Suprapubic skin (tissue), 4 donors: ENCODE results near the gene GABRB2. TPM values are rescaled to one million over a fixed set of nuclear protein-coding genes. Genes with fewer than 3 reads are reported as not detected.
"Not testable (repeated sequence)": the region's sequence is repeated elsewhere in the genome, so short reads cannot be mapped to it uniquely, and the experiment has no call there.

Experiments
- DNase-seq, 2 donors: peaks; one replicate each; pipeline ENCODE4 v3.0.0-alpha.2; 2019; ENCODE audit warnings: low spot score in 2 of 2
- H3K27ac ChIP-seq: fragments of 200-600 bp; sonication (generic); one replicate; pipeline ENCODE4 v1.5.1; 2019
- H3K27me3 ChIP-seq: fragments of 200-600 bp; sonication (generic); one replicate; pipeline ENCODE4 v1.5.1; 2019
- H3K36me3 ChIP-seq: fragments of 200-600 bp; sonication (generic); one replicate; pipeline ENCODE4 v1.5.1; 2019
- H3K4me1 ChIP-seq: fragments of 200-600 bp; sonication (generic); one replicate; pipeline ENCODE4 v1.5.1; 2019
- H3K4me3 ChIP-seq: fragments of 200-600 bp; sonication (generic); one replicate; pipeline ENCODE4 v1.5.1; 2019; ENCODE audit warnings: mild to moderate bottlenecking
- H3K9me3 ChIP-seq: fragments of 200-600 bp; sonication (generic); one replicate; pipeline ENCODE4 v1.5.1; 2019
- CTCF ChIP-seq, 2 donors: fragments of 200-600 bp in 1 of 2; fragments of 450-650 bp in 1 of 2; sonication (generic) in 1 of 2; IDR thresholded peaks; one replicate each; pipeline ENCODE4 v1.5.1; 2016 to 2019; ENCODE audit warnings: antibody characterized with exemption in 2 of 2, mild to moderate bottlenecking in 1 of 2, moderate library complexity in 1 of 2
- EP300 ChIP-seq: sonication (generic); formaldehyde crosslinking; IDR thresholded peaks from one replicate; pipeline ENCODE4 v1.6.1; 2017; ENCODE audit warnings: antibody characterized with exemption
- POLR2A ChIP-seq, 2 donors: fragments of 450-650 bp; IDR thresholded peaks; one replicate each; pipeline ENCODE4 v1.6.1; 2017; ENCODE audit warnings: antibody characterized with exemption in 2 of 2, mild to moderate bottlenecking in 2 of 2, moderate library complexity in 2 of 2
- POLR2AphosphoS5 ChIP-seq, 3 donors: sonication (generic); formaldehyde crosslinking; IDR thresholded peaks; one replicate each; pipeline ENCODE4 v1.6.1; 2017; ENCODE audit warnings: antibody characterized with exemption in 3 of 3
- WGBS: methylation state at CpG from one replicate; pipeline ENCODE4 v1.1.5; 2018; 5-methylcytosine and 5-hydroxymethylcytosine counted together
- total RNA-seq, 4 donors: library from RNA; depleted of rRNA; stranded (reverse); fragments of >200 nt; gene quantifications; one replicate each; pipeline ENCODE4 v1.1.0, GENCODE V29; 2016

GABRB2 gene
- total RNA-seq, 4 donors from 2014 or later = 0.11 to 1.6 (median 0.24) TPM; not detected in 1

GRCh38 chr5:161513942-161514341, 32.6 kb downstream of the GABRB2 start:
- H3K4me1 ChIP-seq = no peaks in the 10 kb centered on the region
- H3K9me3 ChIP-seq = no peaks in the 10 kb centered on the region
- no peak for TF ChIP-seq POLR2AphosphoS5 (IDR thresholded peaks at IDR 0.05)
- TF ChIP-seq CTCF (IDR thresholded peaks at IDR 0.05) = no peak
- TF ChIP-seq EP300 = no peak
- no peak for TF ChIP-seq POLR2A (IDR thresholded peaks at IDR 0.05)
- 50% methylated on average over 1 of the region's 1 CpG for WGBS
- no peak overlapping the region for H3K4me3 ChIP-seq
- no peaks in the 10 kb centered on the region for H3K27me3 ChIP-seq
- H3K27ac ChIP-seq = no peak overlapping the region
- no peaks in the 10 kb centered on the region for H3K36me3 ChIP-seq
- no peak for DNase-seq

GRCh38 chr5:161507591-161507990, 38.9 kb downstream of the GABRB2 start:
- H3K9me3 ChIP-seq = no peaks in the 10 kb centered on the region
- H3K27ac ChIP-seq = no peak overlapping the region
- TF ChIP-seq POLR2A (IDR thresholded peaks at IDR 0.05) (no peak), POLR2AphosphoS5 (IDR thresholded peaks at IDR 0.05) (no peak), EP300 (no peak), CTCF (IDR thresholded peaks at IDR 0.05) (no peak)
- H3K27me3 ChIP-seq = no peaks in the 10 kb centered on the region
- no peaks in the 10 kb centered on the region for H3K36me3 ChIP-seq
- H3K4me3 ChIP-seq = no peak overlapping the region
- WGBS = 55% methylated on average over 2 of the region's 2 CpGs
- no peak for DNase-seq
- no peaks in the 10 kb centered on the region for H3K4me1 ChIP-seq

- not testable (repeated sequence) for H3K9me3 ChIP-seq, H3K4me1 ChIP-seq, H3K27me3 ChIP-seq, H3K4me3 ChIP-seq, DNase-seq, H3K27ac ChIP-seq, H3K36me3 ChIP-seq
- 87% methylated on average over 10 of the region's 10 CpGs for WGBS
Observed at GRCh38 chr5:161505160-161505559, 41.4 kb downstream of the GABRB2 start.

DNA sequence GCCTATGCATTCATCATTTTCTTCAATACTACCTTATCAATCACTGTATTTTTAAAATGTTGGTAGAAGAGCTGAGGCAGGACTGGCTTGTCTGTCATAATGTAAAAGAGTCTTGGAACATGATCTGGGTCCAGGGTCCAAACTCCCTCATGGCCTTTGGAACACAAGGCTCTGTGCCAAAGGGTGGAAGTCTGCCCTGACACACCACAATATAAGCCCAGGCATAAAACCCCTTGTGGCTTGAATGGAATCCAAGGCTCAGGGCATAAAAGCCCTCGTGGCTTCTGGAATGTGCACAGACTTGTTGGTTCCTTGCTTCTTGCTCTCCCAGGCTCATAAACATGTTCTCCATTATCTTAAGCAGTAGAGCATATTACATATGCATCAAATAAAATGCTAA, 48.0 kb downstream of the GABRB2 start:
- no peak overlapping the region for H3K27ac ChIP-seq
- no peak for TF ChIP-seq POLR2AphosphoS5 (IDR thresholded peaks at IDR 0.05)
- TF ChIP-seq EP300 = no peak
- no peaks in the 10 kb centered on the region for H3K27me3 ChIP-seq
- no peak overlapping the region for H3K4me3 ChIP-seq
- peaks cover 3% of the 10 kb centered on the region for H3K9me3 ChIP-seq
- WGBS = 53% methylated on average over 1 of the region's 1 CpG
- no peak for DNase-seq
- H3K36me3 ChIP-seq = no peaks in the 10 kb centered on the region
- no peaks in the 10 kb centered on the region for H3K4me1 ChIP-seq

DNA sequence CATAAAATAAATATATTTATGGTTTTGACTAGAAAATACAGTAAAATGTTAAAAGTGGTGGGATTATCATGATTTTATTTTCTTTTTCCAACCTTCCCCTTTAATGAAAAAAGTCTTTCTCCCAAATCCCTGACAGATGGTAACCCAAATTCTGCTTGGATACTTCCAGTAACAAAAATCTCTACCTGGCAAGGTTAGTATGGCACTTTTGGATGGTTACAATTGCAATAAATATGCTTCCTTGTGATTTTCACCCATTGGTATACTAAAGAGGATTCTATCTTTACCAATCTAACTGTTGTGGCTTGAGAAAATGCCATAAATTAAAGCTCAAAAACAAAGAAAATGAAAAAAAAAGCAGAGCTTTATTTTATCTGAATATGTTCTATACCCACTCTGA, 62.8 kb downstream of the GABRB2 start:
- DNase-seq = no peak
- no peaks in the 10 kb centered on the region for H3K9me3 ChIP-seq
- H3K4me3 ChIP-seq = no peak overlapping the region
- H3K27ac ChIP-seq = no peak overlapping the region
- H3K4me1 ChIP-seq = no peaks in the 10 kb centered on the region
- TF ChIP-seq POLR2AphosphoS5 (IDR thresholded peaks at IDR 0.05) = no peak
- TF ChIP-seq CTCF (IDR thresholded peaks at IDR 0.05) = no peak
- TF ChIP-seq POLR2A (IDR thresholded peaks at IDR 0.05) = no peak
- no peak for TF ChIP-seq EP300
- no peaks in the 10 kb centered on the region for H3K27me3 ChIP-seq
- H3K36me3 ChIP-seq = no peaks in the 10 kb centered on the region

DNA sequence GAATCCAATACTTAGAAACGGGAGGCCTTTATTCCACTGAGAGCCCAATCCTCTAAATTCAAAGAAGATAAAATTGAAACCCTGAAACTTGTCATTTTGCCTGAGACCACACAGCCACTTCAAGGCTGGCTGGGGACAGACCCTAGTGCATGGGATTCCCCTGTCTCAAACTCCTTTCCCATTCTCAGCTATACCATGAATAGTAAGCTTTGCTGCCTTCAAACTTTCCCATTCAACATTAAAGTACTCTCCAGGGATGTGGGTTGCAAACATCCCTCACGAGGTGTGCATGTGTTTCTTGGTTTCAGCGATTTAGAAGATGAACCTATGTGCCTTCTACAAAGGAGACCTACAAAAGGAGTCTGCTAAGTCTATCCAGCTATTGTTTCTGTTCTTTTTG, 64.6 kb downstream of the GABRB2 start:
- WGBS = 64% methylated on average over 3 of the region's 3 CpGs
- H3K4me3 ChIP-seq = no peak overlapping the region
- TF ChIP-seq POLR2A (IDR thresholded peaks at IDR 0.05) = no peak
- no peak for TF ChIP-seq EP300
- no peak for TF ChIP-seq POLR2AphosphoS5 (IDR thresholded peaks at IDR 0.05)
- TF ChIP-seq CTCF (IDR thresholded peaks at IDR 0.05) = no peak

More for the DNA sequence above, 64.6 kb downstream of the GABRB2 start:
- Histone ChIP-seq H3K9me3 (no peaks in the 10 kb centered on the region), H3K36me3 (no peaks in the 10 kb centered on the region), H3K27ac (no peak overlapping the region), H3K4me1 (no peaks in the 10 kb centered on the region), H3K27me3 (no peaks in the 10 kb centered on the region)
- no peak for DNase-seq
